Retinal pigment epithelial cell (primary cell): ENCODE data around the gene LGALS3BP.
"Not testable (repeated sequence)": the region's sequence is repeated elsewhere in the genome, so short reads cannot be mapped to it uniquely, and the experiment has no call there.

ENCODE experiments used
- DNase-seq: peaks from one replicate; pipeline ENCODE4 v3.0.0-alpha.2; 2010; ENCODE audit warnings: low read depth
- H3K4me3 ChIP-seq: 2 replicates; pipeline ENCODE4 v1.5.1; 2011; ENCODE audit warnings: mild to moderate bottlenecking, low read length, control low read depth, moderate library complexity
- CTCF ChIP-seq: conservative IDR thresholded peaks from 2 replicates; pipeline ENCODE4 v1.5.1; 2011; ENCODE audit warnings: low read depth, low read length, control low read depth, inconsistent platforms

Gene LGALS3BP

GRCh38 chr17:78946631-78947030 lies 33.1 kb downstream of the LGALS3BP start:
- no peak overlapping the region for H3K4me3 ChIP-seq
- DNase-seq = no peak
- TF ChIP-seq CTCF = no peak

GRCh38 chr17:78946131-78946530 lies 33.6 kb downstream of the LGALS3BP start:
- no peak for DNase-seq
- TF ChIP-seq CTCF = no peak
- H3K4me3 ChIP-seq = no peak overlapping the region

- DNase-seq, H3K4me3 ChIP-seq: not testable (repeated sequence)
Measured at GRCh38 chr17:78945455-78945854, 34.3 kb downstream of the LGALS3BP start.

DNA sequence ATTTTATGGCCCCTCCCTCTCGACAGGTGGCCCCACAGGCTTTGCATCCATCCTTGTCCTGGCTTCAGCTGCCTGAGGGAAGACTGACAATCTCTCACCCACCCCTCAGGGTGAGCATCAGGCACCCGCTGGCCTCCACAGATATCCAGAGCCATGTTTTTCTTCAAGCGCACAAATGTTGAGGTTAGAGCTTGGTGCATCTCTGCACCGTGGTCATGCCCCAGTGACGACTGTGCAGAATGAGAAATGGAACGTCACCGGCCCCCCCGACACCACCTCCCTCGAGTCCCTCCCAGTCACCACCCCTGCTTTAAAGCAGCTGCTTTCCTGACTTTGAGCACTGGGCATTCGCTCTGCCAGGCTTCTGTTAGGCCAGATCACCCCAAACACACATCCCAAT lies 34.8 kb downstream of the LGALS3BP start:
- no peak for DNase-seq
- no peak overlapping the region for H3K4me3 ChIP-seq
- TF ChIP-seq CTCF = no peak

DNA sequence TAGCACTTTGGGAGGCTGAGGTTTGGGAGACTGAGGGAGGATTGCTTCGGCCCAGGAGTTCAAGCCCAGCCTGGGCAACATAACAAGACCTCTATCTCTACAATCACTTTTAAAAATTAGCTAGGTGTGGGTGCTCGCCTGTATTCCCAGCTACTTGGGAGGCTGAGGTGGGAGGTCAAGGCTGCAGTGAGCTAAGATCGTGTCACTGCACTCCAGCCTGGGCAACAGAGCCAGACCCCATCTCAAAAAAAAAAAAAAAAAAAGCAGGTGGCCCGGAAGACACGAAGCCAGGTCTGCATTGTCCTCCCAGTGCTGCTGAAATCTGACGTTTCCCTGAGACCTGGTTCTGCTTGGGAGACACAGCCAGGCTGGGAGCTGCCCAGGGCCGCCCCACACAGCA lies 35.7 kb downstream of the LGALS3BP start:
- DNase-seq = no peak
- H3K4me3 ChIP-seq = no peak overlapping the region
- TF ChIP-seq CTCF = no peak

GRCh38 chr17:78940708-78941107 lies 39.0 kb downstream of the LGALS3BP start:
- no peak for TF ChIP-seq CTCF
- no peak for DNase-seq

DNA sequence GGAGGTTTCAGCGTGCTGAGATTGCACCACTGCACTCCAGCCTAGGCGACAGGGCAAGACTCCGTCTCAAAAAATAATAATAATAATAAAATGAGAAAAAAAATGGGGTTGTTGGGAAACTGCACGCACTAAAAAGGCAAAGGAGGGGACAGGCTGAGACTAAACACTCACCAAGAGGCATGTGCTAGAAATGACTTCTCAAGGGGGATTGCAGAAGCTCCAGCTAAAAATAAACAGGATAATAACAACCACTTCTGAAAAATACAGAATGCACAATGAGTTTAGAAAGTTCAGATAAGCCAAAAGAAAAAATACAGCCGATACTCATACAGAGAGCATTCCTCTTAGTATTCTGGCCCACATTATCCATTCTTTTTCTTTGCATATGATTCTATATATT lies 39.5 kb downstream of the LGALS3BP start:
- H3K4me3 ChIP-seq = no peak overlapping the region
- no peak for DNase-seq
- no peak for TF ChIP-seq CTCF

More at GRCh38 chr17:78940708-78941107, 39.0 kb downstream of the LGALS3BP start:
- no peak overlapping the region for H3K4me3 ChIP-seq

DNA sequence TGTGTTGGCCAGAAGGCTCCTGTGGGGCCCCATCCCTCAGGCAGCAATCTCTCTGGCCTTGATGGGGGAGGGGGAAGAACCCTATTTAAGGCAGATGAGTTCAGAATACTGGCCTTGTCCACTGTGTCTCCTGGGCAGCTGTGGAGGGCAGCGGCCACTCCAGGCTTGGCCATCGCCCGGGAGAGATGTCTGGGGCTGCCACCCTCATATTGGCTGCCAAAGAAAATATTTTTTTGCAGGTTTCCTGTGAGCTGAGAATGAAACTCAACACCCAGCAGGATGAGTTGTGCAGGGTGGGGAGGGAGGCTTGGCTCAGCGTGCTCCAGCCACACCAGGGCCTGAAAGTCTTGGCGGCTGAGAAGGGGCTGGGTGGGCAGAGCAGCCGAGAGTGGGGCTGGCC lies 40.1 kb downstream of the LGALS3BP start:
- no peak for TF ChIP-seq CTCF
- no peak overlapping the region for H3K4me3 ChIP-seq
- no peak for DNase-seq
